ENCODE results near the gene CRYGB. TPM values are rescaled to one million over a fixed set of nuclear protein-coding genes. Genes with fewer than 3 reads are reported as not detected.

The CRYGB gene
- total RNA-seq, 1 donor from 2014 or later = not detected

DNA sequence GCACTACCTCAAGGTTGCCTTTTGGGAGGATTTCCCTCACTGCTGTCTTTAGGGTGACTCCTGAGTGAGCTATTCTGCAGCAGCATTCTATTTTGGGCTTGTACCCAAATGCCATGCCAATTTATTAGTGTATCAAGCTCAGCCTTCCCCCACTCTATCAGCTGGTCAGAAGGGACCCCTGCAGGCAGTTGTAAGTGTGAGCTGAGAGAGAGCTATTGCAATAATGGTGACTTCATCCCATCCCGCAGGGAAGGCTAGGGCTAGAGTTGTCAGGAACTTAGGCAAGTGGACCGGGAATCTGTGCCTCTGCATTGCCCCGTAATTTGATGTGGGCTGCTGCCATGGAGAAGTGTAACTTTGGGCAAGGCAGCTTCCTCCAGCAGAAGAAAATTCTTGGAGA is 1.8 kb upstream of the CRYGB start:
- Mint-ChIP-seq H3K4me1 (peaks cover 10% of the 10 kb centered on the region), H3K27ac (no peak overlapping the region), H3K9me3 (peaks cover 10% of the 10 kb centered on the region), H3K27me3 (ENCODE audit: insufficient read depth, low read depth) (peaks cover 2% of the 10 kb centered on the region), H3K36me3 (peaks cover 2% of the 10 kb centered on the region), H3K4me3 (no peak overlapping the region)
- Histone ChIP-seq H3K4me3 (no peak overlapping the region), H3K27ac (no peak overlapping the region), H4K20me1 (ENCODE audit: low read depth) (no peaks in the 10 kb centered on the region), H3K4me1 (peaks cover 11% of the 10 kb centered on the region), H3K9me3 (ENCODE audit: low read depth) (no peaks in the 10 kb centered on the region), H2AFZ (replicated peaks) (peak overlapping the region; percentile 34), H3K9ac (no peak overlapping the region), H3K4me2 (no peak overlapping the region), H3K79me2 (ENCODE audit: low read depth) (no peaks in the 10 kb centered on the region), H3K36me3 (no peaks in the 10 kb centered on the region), H3F3A (ENCODE audit: low read depth) (peaks cover 12% of the 10 kb centered on the region), H3K27me3 (no peaks in the 10 kb centered on the region)
- DNase-seq (ENCODE audit: low spot score) = no peak
- no peak for TF ChIP-seq EZH2 (IDR thresholded peaks at IDR 0.05)
- TF ChIP-seq EZH2phosphoT487 (IDR thresholded peaks at IDR 0.05) = no peak
- TF ChIP-seq CTCF (IDR thresholded peaks at IDR 0.05) = no peak

DNA sequence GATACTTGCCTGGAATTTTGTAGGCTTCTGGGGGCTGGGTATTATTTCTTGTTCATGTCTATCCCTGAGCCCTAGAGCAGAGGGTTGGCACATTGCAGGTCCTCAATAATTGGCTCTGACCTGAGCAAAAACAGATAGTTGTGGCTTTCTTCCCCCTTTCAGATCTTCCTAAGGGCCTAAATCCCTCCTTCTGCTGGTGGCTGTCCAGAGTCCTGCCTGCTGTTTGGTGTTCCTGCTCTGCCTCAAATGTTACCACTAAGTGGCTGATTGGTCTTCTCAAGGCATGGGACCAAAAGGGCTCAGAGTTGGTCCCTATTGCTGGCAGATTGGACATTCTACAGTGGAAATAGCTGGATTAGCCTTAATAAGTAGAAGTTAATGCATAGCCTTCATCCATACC is 1.1 kb upstream of the CRYGB start:
- TF ChIP-seq EZH2phosphoT487 (IDR thresholded peaks at IDR 0.05) (no peak), CTCF (IDR thresholded peaks at IDR 0.05) (no peak), EZH2 (IDR thresholded peaks at IDR 0.05) (no peak)
- no peak overlapping the region for H3K9ac ChIP-seq
- H3K4me3 Mint-ChIP-seq = no peak overlapping the region
- H3K36me3 ChIP-seq = no peaks in the 10 kb centered on the region
- no peaks in the 10 kb centered on the region for H4K20me1 ChIP-seq (ENCODE audit: low read depth)
- H3K27me3 Mint-ChIP-seq (ENCODE audit: insufficient read depth, low read depth) = peaks cover 4% of the 10 kb centered on the region
- H3K36me3 Mint-ChIP-seq = peaks cover 2% of the 10 kb centered on the region
- peaks cover 9% of the 10 kb centered on the region for H3K9me3 Mint-ChIP-seq
- H3K4me3 ChIP-seq = no peak overlapping the region
- DNase-seq (ENCODE audit: low spot score) = no peak
- H3K4me2 ChIP-seq = no peak overlapping the region
- peaks cover 12% of the 10 kb centered on the region for H3F3A ChIP-seq (ENCODE audit: low read depth)
- H3K4me1 Mint-ChIP-seq = peaks cover 10% of the 10 kb centered on the region
- no peak overlapping the region for H3K27ac Mint-ChIP-seq
- no peak overlapping the region for H2AFZ ChIP-seq (replicated peaks)
- no peaks in the 10 kb centered on the region for H3K27me3 ChIP-seq
- peaks cover 11% of the 10 kb centered on the region for H3K4me1 ChIP-seq
- H3K27ac ChIP-seq = no peak overlapping the region
- no peaks in the 10 kb centered on the region for H3K9me3 ChIP-seq (ENCODE audit: low read depth)
- H3K79me2 ChIP-seq (ENCODE audit: low read depth) = no peaks in the 10 kb centered on the region

- Mint-ChIP-seq H3K4me1 (peaks cover 10% of the 10 kb centered on the region), H3K9me3 (peaks cover 2% of the 10 kb centered on the region), H3K27ac (no peak overlapping the region), H3K27me3 (ENCODE audit: insufficient read depth, low read depth) (peaks cover 6% of the 10 kb centered on the region), H3K4me3 (no peak overlapping the region), H3K36me3 (peaks cover 2% of the 10 kb centered on the region)
- Histone ChIP-seq H3K9me3 (ENCODE audit: low read depth) (no peaks in the 10 kb centered on the region), H3K79me2 (ENCODE audit: low read depth) (no peaks in the 10 kb centered on the region), H3K27ac (no peak overlapping the region), H2AFZ (replicated peaks) (peak overlapping the region; percentile 19), H3K4me3 (no peak overlapping the region), H3K36me3 (no peaks in the 10 kb centered on the region), H3K27me3 (no peaks in the 10 kb centered on the region), H3K4me1 (peaks cover 11% of the 10 kb centered on the region), H3K9ac (no peak overlapping the region), H3F3A (ENCODE audit: low read depth) (peaks cover 12% of the 10 kb centered on the region), H3K4me2 (no peak overlapping the region), H4K20me1 (ENCODE audit: low read depth) (no peaks in the 10 kb centered on the region)
- no peak for TF ChIP-seq CTCF (IDR thresholded peaks at IDR 0.05)
- no peak for TF ChIP-seq EZH2 (IDR thresholded peaks at IDR 0.05)
- TF ChIP-seq EZH2phosphoT487 (IDR thresholded peaks at IDR 0.05) = no peak
- DNase-seq (ENCODE audit: low spot score) = no peak
These were observed 2.8 kb downstream of the CRYGB start for GRCh38 chr2:208142925-208143799.
